Activated CD8-positive, alpha-beta T cell treated with anti-CD3 and anti-CD28 coated beads for 36 hours (primary cell): Measurements from ENCODE around the gene CRELD2. TPM values are rescaled to one million over a fixed set of nuclear protein-coding genes. Genes with fewer than 3 reads are reported as not detected.
A peak's percentile ranks its signal among the peaks of the same experiment; 100 is the strongest.

ENCODE experiments used
- ATAC-seq: fragments of 200-7000 bp; cut with Tn5 transposase; one replicate; pipeline ENCODE4 v1.10.0; 2021; ENCODE audit warnings: mild to moderate bottlenecking, moderate library complexity
- CTCF ChIA-PET: fragments of 350-600 bp; sonication (Branson Sonifier 250); formaldehyde crosslinking; loops from one replicate; lab custom pipeline; 2021; ENCODE audit warnings: antibody characterized with exemption; lab: Charles Lee
- POLR2A ChIA-PET: fragments of 350-600 bp; sonication (Branson Sonifier 250); formaldehyde crosslinking; loops from one replicate; lab custom pipeline; 2021; ENCODE audit warnings: antibody characterized with exemption; lab: Charles Lee
- DNase-seq: peaks from one replicate; pipeline ENCODE4 v3.0.0-alpha.2; 2020
- H3K27ac Mint-ChIP-seq: one replicate; pipeline ENCODE4 v1.8.0; 2021; ENCODE audit warnings: mild to moderate bottlenecking, mixed read lengths
- H3K27me3 Mint-ChIP-seq: one replicate; pipeline ENCODE4 v1.8.0; 2021; ENCODE audit warnings: mixed read lengths
- H3K36me3 Mint-ChIP-seq: one replicate; pipeline ENCODE4 v1.8.0; 2021; ENCODE audit warnings: low read depth, mixed read lengths
- H3K4me1 Mint-ChIP-seq: one replicate; pipeline ENCODE4 v1.8.0; 2021; ENCODE audit warnings: low read depth, mixed read lengths
- H3K4me3 Mint-ChIP-seq: one replicate; pipeline ENCODE4 v1.8.0; 2021; ENCODE audit warnings: mild to moderate bottlenecking, moderate library complexity, mixed read lengths
- H3K9me3 Mint-ChIP-seq: one replicate; pipeline ENCODE4 v1.8.0; 2021; ENCODE audit warnings: mixed read lengths
- intact Hi-C: fragments of 100-400 bp; cut with micrococcal nuclease; formaldehyde crosslinking; loops from one replicate; pipeline ENCODE4 v1.10.0; 2022
- total RNA-seq, 2 experiments: library from RNA; stranded (reverse); gene quantifications; one replicate each; pipeline ENCODE4 v1.2.3, GENCODE V29; 2021
- TF ChIP-seq, protein P1 (sequence below): fragments of 200-600 bp; IDR thresholded peaks from one replicate; pipeline ENCODE4 v1.8.0; 2022; ENCODE audit warnings: antibody characterized with exemption, mild to moderate bottlenecking

Gene CRELD2
- total RNA-seq, 2 experiments from 2014 or later, result 26.1 to 28.2 TPM

DNA sequence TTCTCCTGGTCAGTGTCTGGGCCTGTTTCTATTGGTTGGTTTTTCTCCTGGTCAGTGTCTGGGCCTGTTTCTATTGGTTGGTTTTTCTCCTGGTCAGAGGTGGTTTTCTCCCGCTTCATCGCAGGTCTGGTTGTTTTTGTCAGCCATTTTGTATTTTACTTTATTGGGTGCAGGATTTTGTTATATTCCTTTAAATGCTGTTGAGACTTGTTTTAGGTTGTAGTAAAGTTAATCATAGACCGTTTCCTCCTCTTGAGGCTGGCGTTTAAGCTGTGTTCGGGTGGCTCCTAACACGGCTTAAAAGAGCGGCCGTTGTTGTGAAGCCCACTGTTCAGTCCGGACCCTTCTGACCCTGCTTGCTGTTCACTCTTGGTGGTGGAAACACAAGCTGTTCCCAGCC, 38.6 kb upstream of the CRELD2 start:
- intact Hi-C loops, result no loop called here
- Mint-ChIP-seq H3K27me3 (no peaks in the 10 kb centered on the region), H3K9me3 (peaks cover 1% of the 10 kb centered on the region), H3K36me3 (peaks cover 44% of the 10 kb centered on the region), H3K4me1 (peaks cover 20% of the 10 kb centered on the region), H3K4me3 (no peak overlapping the region), H3K27ac (peak overlapping the region; percentile 2)
- no peak for DNase-seq
- ATAC-seq, result no peak
- TF ChIP-seq, protein P1, sequence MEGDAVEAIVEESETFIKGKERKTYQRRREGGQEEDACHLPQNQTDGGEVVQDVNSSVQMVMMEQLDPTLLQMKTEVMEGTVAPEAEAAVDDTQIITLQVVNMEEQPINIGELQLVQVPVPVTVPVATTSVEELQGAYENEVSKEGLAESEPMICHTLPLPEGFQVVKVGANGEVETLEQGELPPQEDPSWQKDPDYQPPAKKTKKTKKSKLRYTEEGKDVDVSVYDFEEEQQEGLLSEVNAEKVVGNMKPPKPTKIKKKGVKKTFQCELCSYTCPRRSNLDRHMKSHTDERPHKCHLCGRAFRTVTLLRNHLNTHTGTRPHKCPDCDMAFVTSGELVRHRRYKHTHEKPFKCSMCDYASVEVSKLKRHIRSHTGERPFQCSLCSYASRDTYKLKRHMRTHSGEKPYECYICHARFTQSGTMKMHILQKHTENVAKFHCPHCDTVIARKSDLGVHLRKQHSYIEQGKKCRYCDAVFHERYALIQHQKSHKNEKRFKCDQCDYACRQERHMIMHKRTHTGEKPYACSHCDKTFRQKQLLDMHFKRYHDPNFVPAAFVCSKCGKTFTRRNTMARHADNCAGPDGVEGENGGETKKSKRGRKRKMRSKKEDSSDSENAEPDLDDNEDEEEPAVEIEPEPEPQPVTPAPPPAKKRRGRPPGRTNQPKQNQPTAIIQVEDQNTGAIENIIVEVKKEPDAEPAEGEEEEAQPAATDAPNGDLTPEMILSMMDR, result no peak
- CTCF ChIA-PET, result interaction anchor here (0.8 to 1.1 kb wide), 2 partner anchors 35 to 112 kb away, joined by 3 read pairs; no protein-coding TSS in a partner anchor
- POLR2A ChIA-PET, result no interaction called here

DNA sequence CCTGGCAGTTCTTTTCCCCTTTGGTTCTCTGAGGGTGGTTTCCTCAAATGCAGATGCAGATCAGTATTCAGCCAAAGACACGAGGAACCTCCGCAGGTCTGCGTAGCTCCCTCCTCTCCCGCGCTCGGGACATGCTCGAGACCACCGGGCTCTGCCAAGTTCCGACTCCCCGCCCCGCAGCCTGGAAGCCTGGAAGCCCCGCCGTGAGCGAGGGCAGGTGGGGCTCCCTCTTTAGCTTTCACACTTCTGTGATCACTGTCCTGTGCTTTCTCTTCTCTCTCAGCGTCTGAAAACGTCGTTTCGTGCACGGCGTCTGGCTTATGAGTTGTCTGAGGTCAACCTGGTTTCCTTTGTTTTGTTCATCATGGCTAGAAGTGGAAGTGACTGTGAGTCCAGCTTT, 38.2 kb upstream of the CRELD2 start:
- CTCF ChIA-PET, result interaction anchor here (0.8 to 1.1 kb wide), 2 partner anchors 35 to 113 kb away, joined by 3 read pairs; no protein-coding TSS in a partner anchor
- Mint-ChIP-seq H3K36me3 (peaks cover 44% of the 10 kb centered on the region), H3K4me3 (no peak overlapping the region), H3K27me3 (no peaks in the 10 kb centered on the region), H3K27ac (peak overlapping the region; percentile 2), H3K4me1 (peaks cover 20% of the 10 kb centered on the region), H3K9me3 (peaks cover 1% of the 10 kb centered on the region)
- ATAC-seq, result peak; percentile 49
- peak; percentile 33 for DNase-seq
- POLR2A ChIA-PET, result no interaction called here
- TF ChIP-seq, protein P1, result no peak
- intact Hi-C loops, result no loop called here

- peaks cover 45% of the 10 kb centered on the region for H3K36me3 Mint-ChIP-seq
- intact Hi-C loops, result no loop called here
- CTCF ChIA-PET, result no interaction called here
Measured at GRCh38 chr22:49881856-49882255, 36.6 kb upstream of the CRELD2 start.

DNA sequence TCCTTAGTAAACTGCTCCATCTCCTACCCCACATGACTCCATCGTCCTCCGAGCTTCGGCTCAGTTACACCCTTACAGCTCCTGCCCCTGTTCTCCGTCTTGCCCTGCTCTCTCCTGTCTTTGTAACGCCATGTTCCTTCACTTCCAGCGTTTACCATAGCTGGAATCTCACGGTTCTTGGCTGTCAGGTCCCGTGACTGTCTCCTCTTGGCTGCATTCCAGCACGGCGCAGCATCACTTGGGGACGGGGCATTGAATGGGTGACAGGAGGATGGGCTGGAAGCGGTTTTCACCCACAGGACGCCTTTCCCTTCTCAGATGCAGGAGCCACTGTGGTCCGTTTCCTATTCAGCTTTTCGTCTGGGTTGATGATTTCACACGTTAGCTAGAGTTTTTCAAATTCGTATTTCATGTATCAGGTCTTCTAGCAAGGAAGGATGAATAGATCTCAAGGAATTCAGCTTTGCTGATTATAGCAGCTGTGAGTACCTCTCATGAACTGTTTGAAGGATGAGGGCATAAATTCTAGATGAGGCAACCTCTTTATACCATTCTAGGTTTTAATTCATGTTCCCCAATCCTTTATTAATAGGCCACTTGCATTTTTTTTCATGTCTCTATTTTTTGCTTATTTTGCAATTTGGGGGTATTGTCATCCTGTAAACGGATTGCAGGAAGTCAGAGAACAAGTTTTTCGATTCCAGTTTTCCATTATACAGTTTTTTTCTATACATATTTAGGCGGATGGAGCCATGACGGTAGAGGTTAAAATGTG, 35.7 kb upstream of the CRELD2 start:
- no peak for DNase-seq
- ChIA-PET POLR2A (interaction anchor here (1.2 to 1.9 kb wide), 2 partner anchors 12 to 73 kb away, joined by 3 to 6 read pairs; no protein-coding TSS in a partner anchor), CTCF (no interaction called here)
- ATAC-seq, result no peak
- Mint-ChIP-seq H3K36me3 (peaks cover 51% of the 10 kb centered on the region), H3K27me3 (no peaks in the 10 kb centered on the region), H3K9me3 (peaks cover under 1% of the 10 kb centered on the region), H3K4me1 (peaks cover 20% of the 10 kb centered on the region), H3K27ac (no peak overlapping the region), H3K4me3 (no peak overlapping the region)
- intact Hi-C loops, result no loop called here
- TF ChIP-seq, protein P1, result no peak

More at GRCh38 chr22:49881856-49882255, 36.6 kb upstream of the CRELD2 start:
- H3K27ac Mint-ChIP-seq, result no peak overlapping the region
- POLR2A ChIA-PET, result interaction anchor here (0.6 to 1.9 kb wide), 4 partner anchors 9 to 72 kb away, joined by 3 to 6 read pairs (median 3); no protein-coding TSS in a partner anchor
- TF ChIP-seq, protein P1, result no peak
- peaks cover 1% of the 10 kb centered on the region for H3K9me3 Mint-ChIP-seq
- DNase-seq (no peak), ATAC-seq (no peak)
- no peaks in the 10 kb centered on the region for H3K27me3 Mint-ChIP-seq
- no peak overlapping the region for H3K4me3 Mint-ChIP-seq
- H3K4me1 Mint-ChIP-seq, result peaks cover 20% of the 10 kb centered on the region

- ChIA-PET CTCF (no interaction called here), POLR2A (interaction anchor here (1.2 to 1.9 kb wide), 2 partner anchors 13 to 73 kb away, joined by 3 to 6 read pairs; no protein-coding TSS in a partner anchor)
- TF ChIP-seq, protein P1, result no peak
- Mint-ChIP-seq H3K27me3 (no peaks in the 10 kb centered on the region), H3K27ac (no peak overlapping the region), H3K36me3 (peaks cover 53% of the 10 kb centered on the region), H3K4me1 (peaks cover 20% of the 10 kb centered on the region), H3K4me3 (no peak overlapping the region), H3K9me3 (no peaks in the 10 kb centered on the region)
- intact Hi-C loops, result no loop called here
- DNase-seq, result no peak
- no peak for ATAC-seq
Measured at GRCh38 chr22:49883294-49883640, 35.2 kb upstream of the CRELD2 start.
